Measurements from ENCODE around the gene MYO10.

The MYO10 gene

DNA sequence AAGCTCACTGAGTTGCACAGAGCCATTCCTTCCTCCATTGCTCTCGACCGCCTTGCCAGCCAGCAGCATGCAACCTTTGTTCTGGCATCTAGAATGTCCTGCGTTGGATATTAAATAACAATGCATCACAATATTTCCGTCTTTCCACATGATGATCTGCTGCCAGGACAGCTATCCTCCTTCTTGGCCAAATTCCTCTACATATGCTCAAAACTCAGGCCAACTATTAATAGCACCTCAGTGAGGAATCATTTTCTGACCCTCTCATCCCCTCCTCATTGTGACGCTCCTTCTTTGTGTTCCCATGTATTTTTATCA is 128.6 kb downstream of the MYO10 start:
- DNase-seq, result no peak

DNA sequence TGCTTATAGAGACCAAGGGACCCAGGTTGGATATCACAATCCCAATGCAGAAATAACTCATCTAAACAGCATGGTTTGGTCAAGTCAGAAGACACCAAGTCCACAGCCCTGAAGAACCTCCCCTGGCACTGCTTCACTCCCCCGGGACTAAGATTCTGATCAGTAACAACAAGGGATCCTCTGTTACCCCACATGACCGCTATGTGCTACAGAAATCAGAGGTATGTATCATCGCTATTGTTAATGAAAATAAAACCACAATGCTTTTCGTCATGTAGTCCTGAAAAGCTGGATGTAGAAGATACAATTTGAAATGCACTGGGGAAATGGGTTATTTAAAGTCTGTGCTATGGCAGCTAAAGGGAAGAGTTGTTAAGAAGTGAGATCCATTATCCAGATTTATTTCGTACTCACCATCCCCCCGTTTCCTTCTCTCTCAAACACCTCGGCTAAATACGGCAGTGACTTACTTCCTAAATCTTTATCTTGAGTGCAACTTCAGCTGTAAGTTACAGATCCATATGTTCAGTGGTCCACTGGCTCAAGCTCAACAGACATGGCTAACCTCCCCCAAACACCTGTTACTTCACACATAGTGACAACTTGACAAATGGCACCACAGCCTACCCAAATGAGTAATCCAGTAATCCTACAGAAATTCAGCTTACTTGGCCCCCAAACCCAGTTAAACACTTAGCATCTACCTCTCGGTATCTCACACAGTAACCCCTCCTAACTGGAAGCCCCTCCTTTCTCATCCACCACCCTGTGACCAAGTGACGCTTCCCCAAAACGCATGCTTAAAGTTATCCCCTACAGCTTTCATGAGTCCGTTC is 129.2 kb downstream of the MYO10 start:
- DNase-seq, result no peak

DNA sequence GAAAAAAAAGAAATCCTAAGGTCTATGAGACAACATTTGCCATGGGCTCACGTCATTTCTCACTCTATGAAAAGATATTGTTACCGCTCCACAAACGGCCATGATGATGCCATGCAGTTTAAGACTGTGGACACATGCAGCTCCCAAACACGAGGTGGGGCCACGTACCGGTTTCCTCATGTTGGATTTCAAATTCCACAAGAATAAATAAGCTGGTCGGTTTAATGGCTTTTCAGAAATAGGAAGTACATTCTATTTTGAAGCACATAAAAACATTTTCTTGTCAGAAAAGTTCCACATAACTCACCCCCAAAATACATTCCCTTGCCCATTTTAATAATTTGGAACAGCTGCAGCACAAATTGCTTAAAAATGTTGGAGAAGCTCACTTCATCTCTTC is 130.6 kb downstream of the MYO10 start:
- DNase-seq, result no peak

DNA sequence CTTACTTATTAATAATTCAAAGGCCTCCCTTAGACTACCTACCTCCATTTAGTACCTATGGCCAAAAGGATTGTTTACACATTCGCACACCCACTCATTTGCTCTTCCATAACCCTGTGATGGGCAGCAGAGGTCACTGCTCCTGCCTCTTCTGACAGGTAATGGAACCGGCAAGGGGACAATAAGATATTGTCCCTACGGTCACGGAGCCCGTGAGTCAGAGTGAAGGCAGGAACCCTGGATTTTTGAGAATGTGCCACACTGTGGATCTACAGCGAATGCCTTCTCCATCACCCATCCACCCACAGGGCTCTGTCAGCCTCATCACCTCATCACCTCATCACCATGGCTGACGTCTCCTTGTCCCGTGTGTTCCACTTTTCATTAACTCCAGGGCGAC is 132.3 kb downstream of the MYO10 start:
- DNase-seq, result no peak

DNA sequence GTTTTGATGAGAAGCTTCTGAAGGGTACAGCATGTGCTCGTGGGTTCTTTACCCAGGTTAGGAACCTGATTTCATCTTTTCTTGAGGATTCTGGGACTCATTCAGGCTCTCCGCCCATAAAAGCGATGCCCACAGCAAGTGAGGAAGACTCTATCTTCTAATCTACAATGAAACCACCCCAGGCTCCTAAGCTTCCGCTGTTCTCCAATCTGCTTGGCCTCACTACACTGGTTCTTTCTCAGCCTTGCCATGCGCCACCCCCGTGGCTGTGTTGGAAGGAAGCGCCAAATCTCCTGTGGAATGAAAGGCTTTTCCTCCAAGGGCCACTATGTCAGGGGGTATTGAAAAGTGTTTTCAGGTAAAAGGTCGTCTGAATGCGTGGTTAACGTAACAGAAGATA is 135.6 kb downstream of the MYO10 start:
- no peak for DNase-seq

DNA sequence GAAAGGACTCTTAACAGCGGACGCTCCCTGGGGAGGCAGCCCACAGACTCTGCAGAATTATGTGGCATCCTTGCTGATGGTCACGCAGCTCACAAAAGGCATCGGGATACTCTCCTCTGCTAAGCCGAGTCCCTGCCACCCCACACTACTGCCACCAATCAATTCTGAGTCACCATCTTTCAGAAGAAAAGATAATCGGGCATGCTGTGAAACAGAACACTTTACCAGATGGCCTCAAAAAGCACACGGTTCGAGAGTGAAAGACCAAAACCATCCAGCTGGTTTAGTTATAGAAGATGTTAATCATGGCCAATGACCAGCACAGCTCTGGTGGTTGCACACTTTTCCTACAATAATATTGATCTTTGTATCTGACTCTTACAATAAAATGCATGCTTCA is 136.3 kb downstream of the MYO10 start:
- DNase-seq, result no peak

DNA sequence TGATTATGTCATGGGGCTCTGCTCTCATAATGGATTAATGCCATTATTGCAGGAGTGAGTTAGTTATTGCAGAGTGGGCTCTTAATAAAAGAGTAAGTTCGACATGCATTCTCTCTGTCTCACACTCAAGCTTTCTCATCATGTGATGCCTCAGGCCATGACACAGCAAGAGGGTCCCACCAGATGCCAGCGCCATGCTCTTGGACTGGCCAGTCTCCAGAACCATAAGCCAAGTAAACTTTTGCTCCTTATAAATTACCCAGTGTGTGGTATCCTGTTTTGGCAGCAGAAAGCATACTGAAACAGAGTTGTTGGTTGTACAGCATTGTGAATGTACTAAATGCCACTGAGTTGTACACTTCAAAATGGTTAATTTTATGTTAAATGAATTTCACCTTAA is 138.1 kb downstream of the MYO10 start:
- no peak for DNase-seq

DNA sequence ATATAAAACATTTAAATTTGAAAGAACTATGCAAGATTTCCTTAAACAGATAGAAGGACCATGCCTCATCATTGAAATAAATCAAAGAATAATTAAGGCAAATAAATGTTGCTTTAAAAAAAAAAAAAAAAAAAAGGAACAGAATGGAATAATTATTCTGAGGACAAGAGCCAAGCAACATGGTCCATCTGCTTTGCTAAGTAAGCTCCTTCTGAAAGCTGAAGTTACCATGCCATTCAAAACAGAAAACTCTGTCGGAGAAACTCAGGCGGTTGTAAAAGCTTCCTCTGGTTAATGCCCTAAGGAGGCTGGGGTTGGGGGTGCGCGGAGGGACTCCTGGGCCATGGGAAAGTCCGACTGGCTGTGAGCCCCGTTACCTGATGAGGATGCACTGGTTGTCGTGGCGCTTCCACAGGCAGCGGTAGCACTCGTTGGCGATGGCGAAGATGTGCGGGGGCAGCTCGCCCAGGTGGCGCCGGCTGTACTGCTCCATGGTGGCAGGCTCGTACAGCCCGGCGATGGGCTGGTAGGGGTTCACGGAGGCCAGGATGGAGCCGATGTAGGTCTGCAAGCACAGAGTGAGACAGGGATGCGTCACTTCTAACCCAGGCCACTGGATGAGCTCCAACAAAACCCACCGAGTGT is 141.7 kb downstream of the MYO10 start:
- no peak for DNase-seq

DNA sequence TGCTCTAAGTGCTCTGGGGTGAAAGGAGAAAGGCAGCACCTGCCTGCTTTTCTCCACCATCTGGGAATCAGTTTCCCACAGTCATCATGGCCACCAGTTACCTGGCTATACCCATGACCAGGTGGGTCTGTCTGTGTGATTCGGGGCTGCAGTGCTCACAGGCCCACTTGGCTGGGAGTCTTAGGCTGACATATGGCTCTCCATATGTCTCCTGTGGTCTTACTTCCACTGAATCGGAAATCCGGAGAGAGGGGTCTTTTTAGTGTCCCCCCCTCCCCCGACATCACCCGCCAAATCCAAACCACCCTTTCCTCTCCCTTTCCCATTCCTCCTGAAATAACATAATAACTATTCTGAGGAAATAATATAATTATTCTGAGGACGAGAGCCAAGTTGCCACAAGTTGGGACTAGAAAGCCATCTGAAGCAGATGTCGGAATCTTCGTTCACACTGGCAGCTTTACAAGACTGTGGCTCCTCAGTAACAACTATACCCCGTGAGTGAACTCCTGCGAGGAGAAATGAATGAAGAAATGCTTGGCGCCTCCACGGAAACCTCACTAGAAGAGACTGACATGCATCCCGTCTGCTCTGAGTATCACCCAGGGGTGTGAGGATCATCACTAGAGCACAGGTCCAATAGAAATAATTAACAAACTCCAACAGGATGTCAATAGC is 143.4 kb downstream of the MYO10 start:
- DNase-seq, result no peak

DNA sequence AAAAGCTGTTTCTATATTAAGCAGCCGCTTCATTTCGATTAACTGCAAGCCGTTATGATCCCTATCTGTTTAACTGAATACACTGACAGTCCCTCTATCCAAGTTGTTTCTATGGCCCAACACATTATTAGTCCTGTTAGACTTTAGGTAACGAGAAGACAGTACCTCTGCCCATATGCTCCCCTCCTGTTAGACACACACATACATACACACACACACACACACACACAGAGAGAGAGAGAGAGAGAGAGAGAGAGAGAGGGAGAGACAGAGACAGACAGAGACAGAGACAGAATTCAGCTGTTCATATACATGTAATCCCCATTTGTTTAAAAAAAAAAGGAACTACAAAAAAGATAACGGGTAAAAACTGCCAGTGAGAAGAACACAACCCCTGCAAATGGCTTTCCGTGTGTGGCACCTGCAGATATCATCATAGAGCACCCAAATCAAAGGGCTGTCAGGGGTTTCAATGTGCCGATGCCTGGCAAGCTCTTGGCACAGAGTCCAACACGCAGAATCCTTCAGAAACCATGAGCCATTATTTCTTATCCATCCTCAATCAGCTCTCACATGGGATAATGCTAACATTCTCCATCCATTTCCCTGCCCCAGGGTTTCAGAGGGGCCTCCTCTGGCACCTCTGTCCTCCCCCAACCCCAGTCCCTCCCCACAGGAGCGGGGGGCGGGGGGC is 144.0 kb downstream of the MYO10 start:
- no peak for DNase-seq

DNA sequence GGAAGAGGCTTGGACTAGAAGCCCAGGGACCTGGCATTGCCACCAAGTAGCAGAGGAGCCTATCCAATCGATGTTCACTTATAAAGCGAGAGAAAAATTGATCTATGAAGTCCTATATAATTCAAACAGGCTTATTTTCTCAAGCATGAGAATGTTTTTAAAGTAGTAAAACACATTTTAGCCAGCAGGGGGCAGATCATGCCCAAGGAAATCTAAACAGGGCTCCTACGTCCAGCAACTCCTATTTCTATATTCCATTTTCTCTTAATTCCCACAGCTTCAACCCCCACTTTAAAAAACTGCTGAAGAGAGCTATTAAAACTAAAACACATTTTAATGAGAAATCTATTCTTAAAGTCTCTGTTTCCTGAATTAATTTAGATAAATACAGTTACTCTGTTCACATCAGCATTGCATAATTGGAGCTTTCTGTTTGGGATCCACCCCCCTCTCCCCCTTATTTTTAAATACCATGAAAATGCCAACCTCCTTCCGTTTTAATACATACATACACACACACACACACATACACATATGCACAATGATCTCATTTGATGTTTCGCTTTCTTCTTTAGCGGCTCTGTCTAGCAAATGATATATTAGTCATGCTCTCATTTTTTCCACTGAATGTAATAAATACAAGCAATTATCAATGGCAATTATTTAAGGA is 144.9 kb downstream of the MYO10 start:
- no peak for DNase-seq

DNA sequence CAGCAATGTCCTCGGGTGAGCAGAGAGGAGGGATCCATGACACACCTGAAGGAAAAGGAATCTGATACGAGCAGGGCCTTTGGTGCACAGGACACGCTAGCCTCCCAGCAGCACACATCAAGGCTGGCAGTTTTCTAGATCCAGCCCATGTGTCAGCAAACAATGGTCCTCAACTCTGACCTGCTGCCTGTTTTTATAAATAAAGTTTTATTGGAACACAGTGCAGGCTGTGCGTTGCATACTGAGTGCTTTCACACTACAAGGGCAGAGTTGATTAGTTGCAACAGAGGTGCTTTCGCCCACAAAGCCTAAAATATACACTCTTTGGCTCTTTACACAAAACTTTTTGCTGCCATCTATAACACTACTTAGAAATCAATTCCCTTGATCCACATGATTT is 147.1 kb downstream of the MYO10 start:
- DNase-seq, result no peak

DNA sequence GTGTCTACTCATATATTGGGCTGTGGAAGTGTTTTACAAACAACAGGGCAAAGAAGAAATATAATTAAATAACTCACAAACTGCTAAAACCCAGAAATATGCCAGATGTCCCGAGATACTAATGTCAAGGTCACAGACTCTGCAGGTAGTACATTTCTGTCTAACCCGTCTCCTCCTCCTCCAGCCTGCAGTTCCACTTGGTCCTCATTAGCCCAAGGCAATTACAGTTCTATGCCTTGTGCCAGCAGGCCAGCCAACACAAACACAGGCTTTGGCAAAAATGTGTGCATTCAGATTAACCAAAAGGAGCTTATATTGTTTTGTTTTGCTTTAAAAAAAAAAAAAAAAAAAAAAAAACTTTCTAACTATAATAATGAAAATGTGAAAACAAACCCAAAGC is 148.8 kb downstream of the MYO10 start:
- no peak for DNase-seq

DNA sequence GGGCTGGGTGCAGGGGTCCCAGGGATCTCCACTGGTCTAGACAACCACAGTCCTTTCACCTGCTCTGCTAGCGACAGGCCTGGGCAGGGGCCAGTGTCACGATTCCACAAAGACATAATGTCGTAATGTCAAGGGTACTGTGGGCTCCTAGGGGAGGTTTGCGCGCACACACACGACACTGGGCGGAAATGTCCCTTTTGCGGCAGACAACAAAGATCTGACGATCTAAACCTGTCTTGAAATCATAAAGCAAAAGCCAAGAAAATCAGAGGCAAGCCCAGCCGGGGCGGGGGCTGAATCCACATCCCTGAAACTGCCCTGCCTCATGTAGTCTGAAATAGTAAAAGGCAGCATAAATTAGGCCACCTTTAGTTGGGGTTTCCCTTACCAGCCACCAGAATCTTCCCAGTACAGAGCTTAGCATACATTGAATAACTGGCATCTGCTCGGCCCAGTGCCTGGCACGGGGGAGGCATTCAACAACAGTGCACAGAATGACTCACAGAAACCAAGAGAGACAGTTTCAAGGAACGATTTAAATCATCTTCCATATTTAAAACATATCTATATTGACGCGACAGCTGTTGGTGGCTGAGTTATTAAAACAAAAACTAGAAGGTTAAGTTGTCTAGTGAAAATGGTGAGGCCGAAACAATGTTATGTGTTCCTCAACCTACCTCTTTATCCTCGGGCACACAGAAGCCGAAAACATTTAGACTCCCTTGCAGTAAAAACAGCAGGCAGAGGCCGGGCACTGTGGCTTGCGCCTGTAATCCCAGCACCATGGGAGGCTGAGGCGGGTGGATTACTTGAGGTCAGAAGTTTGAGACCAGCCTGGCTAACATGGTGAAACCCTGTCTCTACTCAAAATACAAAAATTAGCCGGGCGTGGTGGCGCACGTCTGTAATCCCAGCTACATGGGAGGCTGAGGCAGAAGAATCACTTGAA is 151.0 kb downstream of the MYO10 start:
- no peak for DNase-seq

DNA sequence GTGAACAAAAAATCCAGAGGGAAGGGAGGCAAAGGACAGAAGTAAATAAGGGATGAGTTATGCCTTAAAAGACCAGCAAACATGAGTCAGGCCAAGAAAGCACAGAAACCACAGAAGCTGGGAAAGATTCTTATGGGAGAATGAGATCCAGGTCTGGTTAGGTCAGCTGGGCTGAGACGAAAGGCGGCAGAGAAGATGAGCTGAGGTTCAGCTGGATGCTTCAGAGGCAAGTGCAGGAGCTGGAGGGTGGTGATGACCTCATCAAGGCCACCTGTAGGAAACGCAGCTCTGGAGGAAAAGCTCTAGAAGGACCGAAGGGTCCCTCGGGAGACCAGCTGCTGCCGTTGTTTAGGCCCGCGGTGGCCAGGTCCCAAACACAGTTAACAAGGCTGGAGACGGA is 152.0 kb downstream of the MYO10 start:
- no peak for DNase-seq

DNA sequence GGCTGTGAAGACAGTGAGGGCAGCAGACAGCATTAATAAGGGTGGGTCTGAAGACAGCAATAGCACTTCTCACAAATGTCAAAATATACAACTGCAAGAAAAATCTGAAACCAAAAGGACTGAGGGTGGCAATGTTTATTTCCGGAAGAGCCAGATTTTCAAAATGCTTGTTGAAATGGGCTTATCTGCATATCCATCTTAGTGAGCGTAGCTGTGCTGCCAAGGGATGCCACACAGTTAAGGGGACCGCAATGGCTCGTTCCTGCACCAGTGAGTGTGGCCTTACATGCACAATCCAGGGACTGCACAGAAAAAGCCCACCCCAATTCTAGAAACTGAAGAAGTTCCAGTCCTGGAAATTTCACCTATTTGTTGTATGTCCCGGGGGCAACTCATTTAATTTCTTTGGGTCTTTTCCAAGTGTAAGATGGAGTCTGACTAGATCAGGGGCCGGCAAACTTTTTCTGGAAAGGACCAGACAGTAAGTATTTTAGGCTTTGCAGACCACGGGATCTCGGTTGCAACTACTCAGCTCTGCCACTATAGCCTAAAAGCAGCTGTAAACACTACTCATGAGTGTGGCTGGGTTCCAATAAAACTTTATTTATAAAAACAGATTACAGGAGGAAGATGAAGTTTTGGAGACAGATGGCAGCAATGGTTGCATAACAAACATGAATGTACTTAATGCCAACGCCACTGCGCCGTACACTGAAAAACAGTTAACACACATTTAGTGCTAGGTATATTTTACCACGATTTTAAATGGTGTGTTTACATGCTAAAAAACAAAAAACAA is 154.1 kb downstream of the MYO10 start:
- DNase-seq, result no peak

DNA sequence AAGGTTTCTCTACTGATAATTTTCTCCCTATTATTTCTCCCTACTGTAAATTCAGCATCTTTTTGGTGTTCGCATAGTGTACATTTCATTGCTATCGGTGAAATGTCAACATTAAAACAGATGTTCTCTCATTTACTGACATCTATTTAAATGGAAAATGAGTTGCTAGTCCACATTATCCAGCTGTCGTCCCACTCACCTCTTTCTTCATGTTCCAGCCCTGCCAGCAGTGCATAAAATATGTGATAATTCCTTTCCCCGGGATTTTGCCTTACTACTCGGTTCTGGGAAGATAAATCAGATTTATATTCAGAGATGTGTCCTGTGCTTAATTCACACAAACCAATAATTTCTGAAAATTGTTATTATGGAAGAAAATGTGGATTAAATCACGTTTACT is 155.8 kb downstream of the MYO10 start:
- DNase-seq, result no peak

DNA sequence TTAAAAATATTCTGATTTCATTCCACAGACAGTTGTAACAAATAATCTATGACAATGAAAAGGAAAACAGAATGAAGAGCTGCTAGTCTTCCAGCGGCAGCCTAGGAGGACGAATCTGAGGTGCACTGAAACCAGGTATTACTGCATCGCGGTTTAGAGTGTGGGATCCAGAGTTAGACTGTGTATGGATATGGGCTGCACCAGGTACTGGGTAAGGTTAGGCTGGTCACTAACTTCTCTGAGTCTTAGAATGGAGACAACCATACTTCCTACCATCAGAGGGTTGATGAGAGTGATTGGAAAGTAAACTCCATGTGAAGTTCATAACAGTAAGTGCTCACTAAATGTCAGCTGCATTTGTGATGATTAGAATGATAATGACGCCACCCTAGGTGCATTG is 158.7 kb downstream of the MYO10 start:
- DNase-seq, result no peak

DNA sequence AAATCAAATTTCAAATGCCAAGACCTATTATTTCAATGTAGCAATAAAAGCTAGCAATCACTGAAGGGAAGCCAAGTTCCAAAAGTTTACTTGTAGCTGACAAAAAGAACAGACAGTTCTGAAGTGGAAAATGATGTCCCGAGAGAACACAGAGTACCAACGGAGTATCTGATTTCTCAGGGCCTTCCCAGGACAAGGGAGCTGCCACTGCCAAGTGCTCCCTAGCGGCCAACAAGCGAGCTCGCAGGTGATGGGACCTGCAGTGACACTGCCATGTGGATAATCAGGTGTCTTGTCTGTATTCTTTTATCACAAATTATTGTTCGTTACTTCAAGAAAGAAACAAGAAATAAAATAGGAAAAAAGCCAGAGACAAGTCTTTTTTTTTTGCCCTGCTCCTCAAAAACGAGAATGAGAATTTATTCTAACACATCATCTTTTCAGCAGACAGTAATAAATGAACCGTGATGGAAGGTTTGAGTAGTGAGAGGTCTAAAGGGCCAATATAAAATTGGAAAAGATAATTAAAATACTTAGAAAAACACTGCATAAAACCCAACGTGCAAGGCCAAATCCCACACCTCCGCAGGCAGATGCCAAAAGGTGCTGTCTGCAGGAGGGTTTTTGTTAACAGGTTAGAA is 159.4 kb downstream of the MYO10 start:
- DNase-seq, result no peak

DNA sequence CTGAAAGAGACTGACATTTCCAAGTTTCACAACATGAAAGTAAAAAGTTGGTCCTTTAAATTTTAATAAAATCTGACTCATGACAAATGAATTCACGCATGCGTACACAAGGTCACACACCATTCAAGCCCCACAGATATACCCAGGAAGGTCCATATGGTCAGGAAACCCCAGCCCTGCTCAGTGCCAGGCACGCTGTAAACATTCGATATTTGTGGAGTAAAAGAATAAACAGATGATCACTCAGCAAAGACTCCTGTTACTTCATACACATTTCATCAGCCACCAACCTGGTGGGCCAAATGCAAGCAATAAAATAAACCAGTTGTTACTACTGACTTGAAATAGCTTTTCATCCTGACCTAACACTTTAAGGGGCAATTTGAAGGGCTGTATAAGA is 161.3 kb downstream of the MYO10 start:
- no peak for DNase-seq

DNA sequence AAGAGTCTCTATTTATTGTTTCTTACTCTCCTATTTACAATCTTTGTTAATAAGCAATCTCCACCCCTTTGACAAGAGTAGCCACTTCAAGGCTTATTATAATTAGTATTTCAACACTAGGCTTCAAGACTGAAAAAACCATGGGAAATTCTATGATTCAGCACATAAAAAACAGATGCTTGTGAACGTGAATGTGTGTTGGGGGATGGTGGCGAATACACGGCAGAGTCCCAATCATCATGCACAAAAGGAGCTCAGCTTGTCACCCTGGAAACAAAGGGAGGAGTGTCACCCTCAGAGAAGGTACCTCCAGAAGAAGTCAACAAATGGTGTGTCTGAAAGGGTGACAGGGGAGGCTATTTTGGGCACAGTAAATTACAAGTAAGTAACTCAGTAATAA is 162.1 kb downstream of the MYO10 start:
- no peak for DNase-seq

All from GF-D8 (cell line).